Islet precursor cell (in vitro differentiated cells): ENCODE data around the gene CD160.
"Not testable (repeated sequence)": the region's sequence is repeated elsewhere in the genome, so short reads cannot be mapped to it uniquely, and the experiment has no call there.

Experiments used
- DNase-seq: peaks from one replicate; pipeline ENCODE4 v3.0.0-alpha.2; 2018

The CD160 gene

GRCh38 chr1:145759721-145760120 is 40.4 kb downstream of the CD160 start:
- DNase-seq, result no peak

- not testable (repeated sequence) for DNase-seq
Measured at GRCh38 chr1:145760395-145760949, 41.2 kb downstream of the CD160 start.

- not testable (repeated sequence) for DNase-seq
Measured at GRCh38 chr1:145761498-145761897, 42.2 kb downstream of the CD160 start.

GRCh38 chr1:145762001-145762400 is 42.7 kb downstream of the CD160 start:
- DNase-seq, result not testable (repeated sequence)

- not testable (repeated sequence) for DNase-seq
Measured at GRCh38 chr1:145764231-145764940, 45.1 kb downstream of the CD160 start.

DNA sequence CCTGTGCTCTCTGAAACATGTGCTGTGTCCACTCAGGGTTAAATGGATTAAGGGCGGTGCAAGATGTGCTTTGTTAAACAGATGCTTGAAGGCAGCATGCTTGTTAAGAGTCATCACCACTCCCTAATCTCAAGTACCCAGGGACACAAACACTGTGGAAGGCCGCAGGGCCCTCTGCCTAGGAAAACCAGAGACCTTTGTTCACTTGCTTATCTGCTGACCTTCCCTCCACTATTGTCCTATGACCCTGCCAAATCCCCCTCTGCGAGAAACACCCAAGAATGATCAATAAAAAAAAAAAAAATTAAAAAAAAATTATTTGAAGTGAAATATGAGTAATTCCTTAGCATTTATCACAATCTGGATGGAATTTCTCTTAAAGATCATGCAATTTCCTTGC is 45.8 kb downstream of the CD160 start:
- DNase-seq, result not testable (repeated sequence)

DNA sequence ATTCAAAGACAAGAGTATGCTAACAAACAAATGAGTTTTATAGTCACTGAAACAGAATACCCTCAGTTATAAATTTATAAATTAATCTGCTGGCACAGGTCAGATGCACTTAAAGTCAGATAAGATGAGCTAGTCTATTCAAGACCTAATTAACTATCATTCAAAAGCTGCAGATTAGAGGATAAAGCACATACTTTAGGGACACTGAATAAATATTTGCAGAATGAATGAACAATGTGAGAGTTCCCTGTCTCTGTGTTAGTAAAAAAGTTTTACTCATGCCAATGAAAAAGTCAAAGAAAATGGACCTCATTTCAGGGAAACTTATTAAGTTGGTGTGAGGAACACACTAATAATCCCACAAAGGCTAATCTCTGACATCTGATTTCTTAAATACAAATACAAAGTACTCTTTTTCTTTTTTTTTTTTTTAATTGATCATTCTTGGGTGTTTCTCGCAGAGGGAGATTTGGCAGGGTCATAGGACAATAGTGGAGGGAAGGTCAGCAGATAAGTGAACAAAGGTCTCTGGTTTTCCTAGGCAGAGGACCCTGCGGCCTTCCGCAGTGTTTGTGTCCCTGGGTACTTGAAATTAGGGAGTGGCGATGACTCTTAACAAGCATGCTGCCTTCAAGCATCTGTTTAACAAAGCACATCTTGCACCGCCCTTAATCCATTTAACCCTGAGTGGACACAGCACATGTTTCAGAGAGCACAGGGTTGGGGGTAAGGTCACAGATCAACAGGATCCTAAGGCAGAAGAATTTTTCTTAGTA is 46.5 kb downstream of the CD160 start:
- not testable (repeated sequence) for DNase-seq

- DNase-seq, result not testable (repeated sequence)
Measured at GRCh38 chr1:145766926-145767325, 47.6 kb downstream of the CD160 start.

- not testable (repeated sequence) for DNase-seq
Measured at GRCh38 chr1:145768004-145768403, 48.7 kb downstream of the CD160 start.

DNA sequence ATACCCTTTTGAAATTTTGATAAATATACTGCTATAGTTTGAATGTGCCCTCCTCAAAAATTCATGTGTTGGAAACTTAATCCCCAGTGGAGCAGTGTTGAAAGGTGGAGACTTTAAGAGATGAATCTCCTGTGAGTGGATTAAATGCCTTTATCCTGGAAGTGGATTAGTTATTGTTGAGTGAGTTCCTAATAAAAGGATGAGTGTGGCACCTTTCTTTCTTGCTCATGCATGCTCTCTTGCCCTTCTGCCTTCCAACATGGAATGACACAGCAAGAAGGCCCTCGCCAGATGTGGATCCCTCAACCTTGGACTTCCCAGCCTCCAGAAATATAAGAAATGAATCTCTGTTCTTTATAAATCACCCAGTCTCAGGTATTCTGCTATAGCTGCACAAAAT is 51.8 kb downstream of the CD160 start:
- no peak for DNase-seq

DNA sequence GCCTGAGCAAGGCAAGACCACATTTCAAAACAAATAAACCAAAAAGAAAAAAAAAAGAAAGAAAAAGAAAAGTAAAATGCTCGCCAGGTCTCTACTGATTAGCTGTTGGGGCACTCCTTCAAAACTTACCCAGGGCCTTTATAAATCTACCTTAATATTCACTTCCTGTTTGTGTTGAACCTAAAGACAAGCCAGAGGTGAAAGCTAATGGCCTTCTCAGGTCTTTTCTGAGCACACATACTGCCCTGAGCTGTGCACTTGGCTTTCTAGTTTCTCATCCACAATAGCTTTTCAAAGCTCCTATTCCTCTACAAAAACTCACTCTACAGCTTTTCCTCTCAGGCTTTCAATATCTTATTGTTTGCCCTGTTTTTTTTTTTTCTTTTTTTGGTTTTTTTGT is 54.1 kb downstream of the CD160 start:
- DNase-seq, result no peak

- no peak for DNase-seq
Measured at GRCh38 chr1:145777357-145778145, 58.3 kb downstream of the CD160 start.

DNA sequence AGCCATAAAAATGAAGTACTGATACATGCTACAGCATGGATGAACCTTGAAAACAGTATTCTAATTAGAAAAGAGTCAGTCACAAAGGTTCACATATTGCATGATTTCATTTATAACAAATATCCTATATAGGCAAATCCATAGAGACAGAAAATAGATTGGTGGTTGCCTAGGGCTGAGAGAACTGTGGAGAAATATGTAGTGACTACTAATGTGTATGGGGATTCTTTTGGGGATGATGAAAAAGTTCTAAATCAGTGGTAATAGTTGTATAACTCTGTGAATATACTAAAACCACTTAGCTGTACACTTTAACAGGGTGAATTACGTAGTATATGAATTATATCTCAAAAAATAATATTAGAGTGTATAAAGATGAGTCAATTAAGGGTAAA is 58.8 kb downstream of the CD160 start:
- DNase-seq, result no peak

GRCh38 chr1:145782272-145783099 is 63.2 kb downstream of the CD160 start:
- no peak for DNase-seq

DNA sequence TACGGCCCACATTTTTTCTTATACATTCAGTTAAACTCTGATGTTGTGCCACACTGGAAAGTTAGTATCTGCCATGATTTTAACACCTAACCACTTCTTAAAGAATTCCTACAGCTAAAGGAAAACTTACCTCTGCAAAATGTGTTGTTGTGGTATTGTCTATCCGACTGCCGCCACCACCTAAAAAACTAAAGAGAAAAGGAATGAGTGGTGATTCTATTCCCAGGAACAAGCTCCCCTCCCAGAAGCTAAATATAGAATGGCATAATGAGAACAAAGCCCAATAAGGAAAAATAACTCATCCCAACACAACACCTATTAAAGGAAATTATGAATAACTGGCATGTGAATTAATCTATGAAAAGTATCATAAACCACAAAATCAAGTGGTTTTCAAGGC is 65.1 kb downstream of the CD160 start:
- DNase-seq, result no peak

- no peak for DNase-seq
Measured at GRCh38 chr1:145785547-145785946, 66.2 kb downstream of the CD160 start.

- no peak for DNase-seq
Measured at GRCh38 chr1:145786271-145786670, 67.0 kb downstream of the CD160 start.

GRCh38 chr1:145788580-145788979 is 69.3 kb downstream of the CD160 start:
- DNase-seq, result no peak
